ENCODE measurements around the gene ADAMTS17.

- no peak for TF ChIP-seq CTCF (IDR thresholded peaks at IDR 0.05; ENCODE audit: low read depth, low read length, poor library complexity, severe bottlenecking)
- no peak for TF ChIP-seq EZH2phosphoT487 (IDR thresholded peaks at IDR 0.05; ENCODE audit: borderline replicate concordance, low read length)
Measured at GRCh38 chr15:100030586-100031229, 311.1 kb downstream of the ADAMTS17 start.

Measured in DOHH2 (cell line).